DMS114 treated with DMSO at 0.1 percent for 48 hours (cell line): ENCODE data around the gene BNIP3.

Source experiments
- DNase-seq: peaks from one replicate; lab custom pipeline; 2025; ENCODE audit not compliant: unreplicated experiment; lab: John Stamatoyannopoulos, UW

Gene BNIP3

DNA sequence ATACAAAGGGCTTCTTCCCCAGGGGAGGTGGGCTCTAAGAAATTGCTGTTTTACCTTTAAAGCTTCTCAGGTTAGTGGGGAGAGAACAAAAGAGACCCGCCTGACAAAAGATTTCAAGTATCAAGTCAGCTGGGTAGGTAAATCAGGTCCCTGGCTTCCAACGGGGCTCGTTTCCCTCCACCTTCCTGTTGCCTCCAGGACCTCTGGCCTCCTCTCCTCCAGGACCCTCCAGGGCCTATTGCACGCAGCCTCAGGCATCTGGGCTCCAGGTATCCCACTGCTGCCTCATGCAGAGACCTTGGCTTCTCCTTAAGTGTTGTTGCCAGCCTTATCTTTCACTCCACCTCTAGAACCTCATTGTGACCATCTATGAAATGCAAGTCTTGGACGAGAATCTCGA is 2.9 kb downstream of the BNIP3 start:
- DNase-seq, result no peak

DNA sequence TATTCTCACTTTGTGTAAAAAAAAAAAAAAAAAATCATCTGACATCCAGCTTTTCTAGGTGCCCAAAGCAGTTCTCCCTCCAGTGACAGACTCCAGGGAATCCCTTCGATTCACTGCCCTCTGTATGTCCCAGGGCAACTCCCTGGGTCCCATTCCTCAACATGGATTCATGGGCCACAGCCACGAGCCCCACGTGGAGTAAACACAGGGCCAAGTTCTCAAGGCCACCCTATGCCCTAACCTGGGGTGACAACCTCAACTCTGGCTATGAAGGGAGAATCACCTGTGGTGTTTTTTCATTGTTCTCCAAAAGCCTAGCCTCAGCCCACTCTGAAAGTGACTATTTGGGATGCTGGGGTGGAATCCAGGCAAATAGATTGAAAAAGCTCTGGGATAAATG is 3.4 kb downstream of the BNIP3 start:
- no peak for DNase-seq

DNA sequence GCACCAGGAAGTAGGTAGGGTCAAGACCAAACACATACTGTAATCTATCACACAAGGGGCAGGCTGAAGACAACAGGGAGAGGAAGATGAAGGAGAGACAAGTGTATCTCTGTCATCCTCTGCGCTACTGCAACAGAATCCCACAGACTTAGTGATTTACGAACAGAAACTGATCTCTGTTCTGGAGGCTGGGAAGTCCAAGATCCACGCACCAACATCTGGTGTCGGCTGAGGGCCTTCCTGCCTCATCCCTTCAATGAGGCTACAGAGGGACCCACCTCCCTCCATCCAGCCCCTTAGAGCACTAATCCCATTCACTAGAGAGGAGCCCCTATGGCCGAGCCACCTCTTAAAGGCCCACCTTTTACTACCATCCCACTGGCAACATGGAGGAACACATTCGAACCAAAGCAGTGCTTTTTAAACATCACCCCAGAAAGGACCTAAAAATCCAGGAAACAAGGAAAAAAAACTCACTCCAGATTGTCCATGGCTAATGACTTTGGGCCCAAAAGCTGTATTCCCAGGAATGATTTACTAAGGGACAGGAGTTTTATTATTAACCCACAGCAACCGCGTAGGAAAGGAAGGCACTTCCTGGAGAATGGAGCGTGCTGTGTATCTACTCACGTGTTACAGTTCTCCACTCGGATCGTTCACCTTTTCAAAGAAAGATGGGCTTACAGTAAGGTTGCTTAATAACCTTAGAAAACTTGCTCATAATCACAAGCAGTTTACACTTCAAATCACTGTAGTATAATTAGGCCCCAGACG is 4.2 kb downstream of the BNIP3 start:
- no peak for DNase-seq

DNA sequence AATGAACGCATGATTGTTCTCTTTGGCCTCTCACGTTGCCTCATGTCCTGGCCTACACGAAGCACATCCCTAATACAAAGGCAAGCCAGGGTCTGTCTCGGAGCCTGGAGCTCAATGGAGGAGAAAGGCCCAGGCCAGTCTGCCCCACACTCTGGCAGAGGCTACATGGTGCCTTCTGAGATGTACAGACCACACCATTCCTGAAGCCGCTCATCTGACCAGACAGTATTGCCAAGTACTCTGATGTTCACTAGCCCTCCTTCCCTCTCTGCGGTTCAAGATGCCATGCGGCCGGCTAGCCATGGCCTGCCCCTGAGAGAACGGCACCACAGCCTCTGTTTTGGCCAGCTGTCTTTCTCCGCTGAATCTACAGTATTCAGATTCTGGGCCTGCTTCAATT is 5.9 kb downstream of the BNIP3 start:
- DNase-seq, result no peak

DNA sequence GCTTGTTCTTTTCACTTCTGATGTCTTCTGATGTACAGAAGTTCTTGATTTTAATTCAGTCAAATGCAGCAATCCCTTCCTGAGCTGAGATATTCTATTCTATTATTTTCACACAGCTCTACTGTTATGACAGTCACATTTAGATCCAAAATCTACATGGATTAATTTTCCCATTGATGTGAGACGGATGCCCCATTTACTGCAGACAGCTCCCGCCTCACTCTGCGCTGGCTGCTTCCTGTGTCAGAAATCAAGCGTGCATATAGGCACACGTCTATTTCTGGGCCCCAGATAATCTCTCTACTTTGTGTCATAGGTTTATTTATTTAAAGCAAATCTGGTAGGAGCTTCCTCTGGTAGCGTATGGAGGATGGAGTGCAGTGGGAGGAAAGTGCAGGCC is 6.7 kb downstream of the BNIP3 start:
- no peak for DNase-seq

DNA sequence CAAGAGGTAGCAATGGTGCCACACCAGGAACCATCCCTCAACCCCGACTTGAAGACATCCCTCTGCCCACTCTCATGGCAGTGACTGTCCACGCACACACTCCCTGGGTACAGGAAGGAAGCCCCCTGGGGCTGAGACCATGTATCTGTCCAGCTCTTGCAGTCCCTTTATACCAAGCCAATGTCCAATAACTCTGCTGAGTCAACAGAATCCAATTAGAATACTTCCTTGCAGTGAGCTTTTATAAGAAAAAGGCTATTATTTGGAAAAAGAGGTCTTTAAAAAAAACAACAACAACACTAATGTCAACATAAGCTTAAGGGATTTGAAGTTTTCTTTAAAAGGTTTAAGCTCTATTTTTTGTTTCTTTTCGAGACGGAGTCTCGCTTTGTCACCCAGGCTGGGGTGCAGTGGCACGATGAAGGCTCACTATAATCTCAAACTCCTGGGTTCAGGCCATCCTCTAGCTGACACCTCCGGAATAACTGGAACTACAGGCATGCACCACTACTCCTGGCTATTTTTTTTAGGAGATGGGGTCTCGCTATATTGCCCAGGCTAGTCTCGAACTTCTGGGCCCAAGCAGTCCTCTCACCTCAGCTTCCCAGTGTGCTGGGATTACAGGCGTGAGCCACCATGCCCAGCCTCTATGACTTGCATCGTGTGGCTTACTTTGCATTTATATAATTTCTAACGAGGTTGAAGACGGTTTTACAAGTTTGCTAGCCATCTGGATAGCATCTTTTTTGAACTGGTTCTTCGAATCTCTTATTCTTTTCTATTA is 7.5 kb downstream of the BNIP3 start:
- DNase-seq, result no peak

DNA sequence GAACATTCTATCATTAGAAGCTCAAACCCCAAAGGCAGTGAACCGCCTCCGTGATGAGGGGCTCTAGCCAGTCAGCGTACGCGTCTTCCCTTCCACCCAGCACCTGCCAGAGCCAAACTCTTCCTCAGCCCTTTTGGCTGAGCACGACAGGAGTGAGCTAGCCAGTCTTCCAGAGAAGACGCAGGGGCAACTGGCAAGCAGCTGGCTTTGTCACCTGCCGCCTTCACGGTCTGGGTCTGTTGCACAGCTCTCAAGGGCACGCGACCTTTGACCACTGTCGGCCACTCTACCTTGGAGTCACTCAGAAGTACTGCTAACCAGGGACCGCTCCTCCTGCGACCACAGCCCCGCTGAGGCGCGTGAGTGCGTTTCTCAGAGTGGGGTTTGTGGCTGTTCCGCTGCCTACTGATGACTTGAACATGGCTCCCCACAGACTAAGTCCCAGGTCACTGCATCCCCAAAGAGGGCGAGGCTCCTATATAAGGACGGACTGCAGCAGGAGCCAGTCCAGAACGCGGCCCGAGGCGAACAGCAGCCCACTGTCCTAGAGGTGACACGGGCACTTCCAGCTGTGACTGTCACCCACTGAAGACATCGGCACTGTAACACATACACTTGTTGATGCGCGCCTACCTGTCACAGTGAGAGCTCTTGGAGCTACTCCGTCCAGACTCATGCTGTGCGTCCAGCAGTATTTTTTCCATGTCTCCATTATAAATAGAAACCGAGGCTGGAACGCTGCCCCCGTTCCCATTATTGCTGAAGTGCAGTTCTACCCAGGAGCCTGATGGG is 8.4 kb downstream of the BNIP3 start:
- no peak for DNase-seq

DNA sequence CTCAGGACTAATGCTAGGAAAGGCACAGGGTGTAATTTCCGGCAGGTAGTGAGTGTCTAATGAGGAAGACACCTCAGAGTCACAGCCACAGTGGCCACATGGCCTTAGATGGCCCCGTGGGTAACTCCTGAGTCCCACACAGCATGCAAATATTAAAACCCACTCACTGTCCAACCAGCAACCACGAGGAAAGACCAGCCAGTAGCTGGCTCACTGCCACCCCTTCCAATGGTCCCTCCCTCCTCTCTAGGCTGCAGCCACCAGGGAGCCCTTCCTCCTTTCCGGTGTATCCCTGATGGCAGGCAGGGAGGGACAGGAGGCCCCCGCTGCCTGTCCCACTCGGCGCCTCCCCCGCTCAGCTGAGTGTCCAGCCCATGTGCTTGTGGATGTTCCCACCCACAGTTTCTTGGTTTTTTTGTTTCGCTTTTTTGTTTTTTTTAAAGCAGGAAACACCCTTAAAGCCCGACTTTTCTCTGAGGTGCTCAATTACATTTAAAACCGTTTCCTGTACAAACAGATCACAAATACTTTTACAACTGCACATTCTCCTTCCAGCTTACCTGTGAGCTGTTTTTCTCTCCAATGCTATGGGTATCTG is 9.2 kb downstream of the BNIP3 start:
- DNase-seq, result no peak

DNA sequence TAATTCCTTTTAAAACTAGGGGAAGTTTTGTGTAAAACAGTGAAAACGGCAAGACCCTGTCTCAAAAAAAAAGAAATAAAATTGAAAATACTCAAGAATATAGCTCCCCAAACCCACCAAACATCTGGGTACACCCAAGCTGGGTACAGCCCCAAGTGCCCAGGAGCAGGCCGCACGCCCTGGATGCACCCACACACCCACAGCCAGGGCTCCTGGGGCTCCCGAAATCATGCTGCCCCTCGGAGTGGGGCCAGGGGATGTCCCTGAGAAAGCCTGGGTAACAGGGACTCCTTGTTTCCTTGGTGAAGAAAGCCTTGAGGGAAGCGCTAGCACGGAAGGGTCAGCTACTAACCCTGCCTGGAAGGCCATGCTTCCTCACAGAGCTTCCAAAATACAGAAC is 10.1 kb downstream of the BNIP3 start:
- DNase-seq, result no peak

DNA sequence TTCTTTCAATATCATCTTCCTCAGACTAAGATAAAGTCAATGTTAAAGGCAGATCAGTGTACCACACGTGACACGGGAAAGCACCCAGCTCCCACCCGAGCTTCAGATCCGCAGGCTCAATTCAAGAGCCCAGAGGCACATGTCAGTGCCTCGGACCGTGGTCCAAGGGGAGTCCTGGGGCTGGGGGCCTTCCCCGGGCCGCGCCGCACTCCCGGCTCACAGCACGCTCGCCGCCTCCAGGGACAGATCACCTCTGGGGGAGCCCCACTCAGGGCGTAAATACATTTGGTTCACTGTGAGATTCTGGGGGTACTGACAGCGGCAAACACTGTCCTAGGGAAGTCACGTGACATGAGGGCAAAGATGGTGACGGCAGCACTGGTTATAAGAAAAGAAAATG is 10.8 kb downstream of the BNIP3 start:
- DNase-seq, result no peak

DNA sequence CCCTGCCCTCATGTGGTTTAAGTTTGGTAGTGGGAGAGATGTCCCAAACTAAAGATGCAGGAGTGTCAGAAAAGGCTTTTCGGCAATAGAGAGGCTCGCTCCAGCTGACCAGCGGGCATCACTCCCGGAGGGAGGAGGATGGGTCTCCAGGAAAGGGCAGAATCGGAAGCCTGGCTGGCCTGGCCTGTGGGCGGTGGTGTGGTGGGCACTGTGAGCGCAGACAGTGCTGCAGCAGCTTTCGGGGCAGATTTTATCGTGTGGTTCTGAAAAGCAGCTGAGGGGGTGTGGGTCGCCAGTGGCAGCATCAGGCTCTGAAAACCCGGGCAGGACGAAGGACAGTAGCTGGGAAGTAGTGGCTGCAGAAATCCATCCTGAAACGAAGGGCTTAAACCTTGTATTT is 12.8 kb downstream of the BNIP3 start:
- no peak for DNase-seq

DNA sequence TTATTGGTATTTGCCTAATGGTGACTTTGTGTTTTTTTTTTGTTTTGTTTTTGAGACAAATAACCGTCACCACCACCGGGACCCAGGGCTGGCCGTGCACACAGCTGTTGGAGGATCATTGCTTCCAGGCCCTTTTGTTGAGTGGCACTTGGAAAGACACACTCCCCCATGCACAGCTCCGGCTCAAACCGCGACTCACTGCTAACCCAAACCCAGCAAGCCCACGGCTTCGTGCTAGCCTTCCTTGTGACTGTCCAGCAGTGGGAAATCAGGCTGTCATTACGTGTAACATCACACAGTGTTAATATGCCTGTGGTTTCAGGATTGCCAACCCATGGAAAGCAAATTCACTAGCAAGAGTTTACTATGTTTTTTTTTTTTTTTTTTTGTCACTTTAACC is 17.4 kb downstream of the BNIP3 start:
- no peak for DNase-seq

DNA sequence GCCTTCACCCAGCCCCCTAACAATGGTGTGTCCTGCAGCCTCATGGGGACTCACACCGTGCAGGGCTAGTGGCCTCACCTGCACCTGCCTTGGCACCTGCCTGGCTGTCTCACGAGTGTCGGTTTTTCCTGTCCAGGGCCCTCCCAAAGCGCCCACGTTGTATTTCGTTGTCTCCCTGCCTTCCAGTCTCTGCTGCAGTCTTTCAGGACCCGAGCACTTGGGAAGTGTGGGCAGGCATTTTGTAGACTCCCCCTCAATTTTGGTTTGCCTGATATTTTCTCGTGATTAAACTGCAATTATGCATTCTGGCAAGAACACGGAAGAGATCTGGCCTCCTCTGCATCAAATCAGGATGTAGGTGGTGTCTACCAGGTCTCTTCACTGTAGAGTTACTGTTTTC is 17.9 kb downstream of the BNIP3 start:
- DNase-seq, result no peak

DNA sequence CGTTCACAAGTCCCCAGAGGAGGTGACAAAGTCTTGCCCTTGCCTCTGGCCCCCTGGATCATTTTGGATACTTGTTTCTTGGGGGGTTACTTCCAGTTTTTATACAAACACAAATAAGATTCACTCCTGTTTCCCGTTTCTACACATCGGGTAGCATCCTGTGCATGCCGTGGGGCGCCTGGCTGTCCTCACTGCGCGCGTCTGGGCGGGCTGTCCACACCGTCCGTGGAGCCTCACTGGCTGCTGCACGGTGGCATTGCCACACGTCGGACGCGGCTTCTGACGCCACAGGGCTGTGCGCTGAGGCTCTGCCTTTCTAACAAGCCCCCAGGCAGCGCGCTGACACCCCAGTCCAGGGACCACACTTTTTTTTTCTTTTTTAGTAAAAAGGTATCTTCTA is 18.4 kb downstream of the BNIP3 start:
- DNase-seq, result no peak

DNA sequence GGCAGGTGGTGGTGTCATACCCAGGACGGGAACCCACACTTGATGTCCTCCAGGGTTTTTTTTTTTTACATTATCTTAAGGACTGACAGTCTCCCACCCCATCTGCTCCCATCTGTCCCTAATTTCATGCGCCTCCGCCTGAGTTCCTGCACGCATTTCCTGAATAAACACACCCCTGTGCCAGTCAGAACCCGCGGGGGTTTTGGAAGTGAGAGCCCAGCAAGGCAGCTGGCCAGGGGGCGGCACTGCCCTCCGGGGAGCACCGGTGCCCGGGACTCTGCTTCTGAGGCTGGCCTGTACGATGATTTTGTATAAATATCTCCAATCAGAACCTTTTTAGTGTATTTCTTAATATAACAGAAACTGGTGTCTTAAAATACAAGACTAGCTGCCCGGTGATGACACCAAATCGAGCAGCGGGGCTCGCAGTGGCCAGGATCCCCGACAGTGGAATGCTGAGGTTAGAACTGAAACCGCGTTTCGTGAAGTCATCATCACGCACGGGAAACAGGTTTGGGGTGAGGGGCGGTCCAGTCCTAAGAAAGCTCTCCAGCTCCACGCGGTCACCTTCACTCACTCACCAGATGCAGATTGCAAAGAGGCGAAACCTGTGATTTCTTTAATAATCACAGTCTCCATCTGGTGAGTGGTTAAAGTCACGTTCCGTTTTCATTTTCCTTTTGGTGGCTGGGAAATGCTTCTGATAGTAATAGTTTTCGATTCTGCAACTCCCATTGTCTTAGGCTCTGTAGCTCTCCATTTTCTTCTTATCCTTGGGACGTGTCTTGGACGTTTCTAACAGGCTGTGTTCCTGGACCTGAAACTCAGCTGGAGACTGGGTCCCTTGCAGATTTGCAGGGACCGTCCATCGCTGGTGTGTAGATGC is 19.7 kb downstream of the BNIP3 start:
- DNase-seq, result no peak

DNA sequence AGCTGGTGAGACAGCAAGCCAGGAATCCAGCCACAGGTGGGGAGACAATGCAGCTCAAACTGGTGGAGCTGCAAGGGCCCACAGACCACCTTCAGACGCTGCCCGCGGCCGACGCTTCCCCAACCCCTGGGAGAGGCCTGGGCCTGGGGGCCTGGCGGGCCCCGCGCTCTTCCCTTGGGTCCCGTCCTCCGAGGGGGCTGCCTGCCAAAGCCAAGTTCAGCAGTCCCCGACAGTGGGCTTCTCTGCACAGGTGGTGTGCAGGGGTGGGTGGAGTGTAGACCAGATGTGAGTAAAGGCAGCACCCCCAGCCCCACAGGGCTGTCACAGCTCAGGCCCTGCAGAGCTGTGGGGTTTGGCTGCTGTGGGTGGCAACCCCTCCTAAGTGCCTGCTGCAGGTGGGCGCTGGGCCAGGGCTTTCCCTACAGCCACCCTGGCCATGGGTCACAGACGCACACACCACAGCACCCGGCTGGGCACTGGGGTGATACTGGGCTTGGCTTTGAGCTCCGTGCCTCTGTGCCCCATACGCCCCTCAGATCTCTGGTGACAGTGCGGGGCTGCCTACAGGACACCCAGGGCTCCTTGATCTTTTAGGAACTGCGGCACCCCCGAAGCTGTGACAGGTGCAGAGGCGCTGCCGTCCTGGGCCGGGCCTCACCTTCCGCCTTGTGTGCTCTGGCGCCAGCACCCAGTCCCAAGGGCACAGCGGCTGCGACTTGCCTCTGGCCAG is 20.5 kb downstream of the BNIP3 start:
- DNase-seq, result no peak

DNA sequence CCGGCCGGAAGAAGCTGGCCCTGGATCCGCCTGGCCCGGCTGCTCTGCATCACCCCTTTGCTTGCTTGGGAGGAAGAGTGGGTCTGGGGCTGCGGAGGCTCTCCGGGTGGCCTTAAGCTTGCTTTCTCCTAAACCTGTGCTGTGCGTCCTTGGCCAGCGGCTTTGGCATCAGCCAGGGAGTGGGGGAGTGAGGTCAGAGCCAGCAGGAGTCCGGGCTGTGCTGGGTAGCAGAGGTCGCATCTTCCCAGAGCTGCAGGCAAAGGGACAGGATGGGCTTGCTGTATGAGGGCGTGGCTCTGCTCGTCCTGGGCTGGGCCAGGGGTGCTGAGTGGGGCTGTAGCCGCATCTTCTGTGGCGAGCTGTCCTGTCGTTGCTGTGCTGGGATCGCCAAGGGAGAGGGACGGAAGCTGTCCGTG is 21.1 kb downstream of the BNIP3 start:
- DNase-seq, result no peak

DNA sequence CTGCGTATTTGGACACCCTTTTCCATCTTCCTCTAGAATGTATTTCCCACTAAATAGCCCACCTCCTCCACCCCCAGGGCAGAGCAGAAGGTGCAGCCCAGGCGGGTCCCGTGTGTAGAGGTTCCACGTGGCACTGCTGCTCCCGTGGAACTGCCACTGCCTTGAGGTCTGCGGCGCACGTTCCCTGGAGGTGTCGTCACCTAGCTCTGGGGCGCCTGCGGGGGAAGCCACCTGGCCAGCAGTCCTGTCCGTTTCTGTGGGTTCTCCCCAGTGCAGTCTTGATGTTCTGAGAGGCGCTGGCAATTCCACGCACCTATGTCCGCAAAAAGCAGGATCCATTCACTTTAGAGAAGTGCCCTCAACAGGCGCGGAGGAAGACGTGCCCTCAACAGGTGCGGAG is 21.9 kb downstream of the BNIP3 start:
- DNase-seq, result no peak

DNA sequence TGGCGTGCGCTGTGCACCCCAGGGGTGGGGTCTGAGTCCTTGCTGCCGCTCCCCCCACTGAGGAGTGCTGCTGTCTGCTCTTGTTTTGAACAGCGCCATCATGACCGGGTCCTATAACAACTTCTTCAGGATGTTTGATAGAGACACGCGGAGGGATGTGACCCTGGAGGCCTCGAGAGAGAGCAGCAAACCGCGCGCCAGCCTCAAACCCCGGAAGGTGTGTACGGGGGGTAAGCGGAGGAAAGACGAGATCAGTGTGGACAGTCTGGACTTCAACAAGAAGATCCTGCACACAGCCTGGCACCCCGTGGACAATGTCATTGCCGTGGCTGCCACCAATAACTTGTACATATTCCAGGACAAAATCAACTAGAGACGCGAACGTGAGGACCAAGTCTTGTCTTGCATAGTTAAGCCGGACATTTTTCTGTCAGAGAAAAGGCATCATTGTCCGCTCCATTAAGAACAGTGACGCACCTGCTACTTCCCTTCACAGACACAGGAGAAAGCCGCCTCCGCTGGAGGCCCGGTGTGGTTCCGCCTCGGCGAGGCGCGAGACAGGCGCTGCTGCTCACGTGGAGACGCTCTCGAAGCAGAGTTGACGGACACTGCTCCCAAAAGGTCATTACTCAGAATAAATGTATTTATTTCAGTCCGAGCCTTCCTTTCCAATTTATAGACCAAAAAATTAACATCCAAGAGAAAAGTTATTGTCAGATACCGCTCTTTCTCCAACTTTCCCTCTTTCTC is 26.0 kb downstream of the BNIP3 start:
- no peak for DNase-seq
